ENCODE measurements around the gene ZNF91. TPM values are rescaled to one million over a fixed set of nuclear protein-coding genes. Genes with fewer than 3 reads are reported as not detected.
"Not testable (repeated sequence)": the region's sequence is repeated elsewhere in the genome, so short reads cannot be mapped to it uniquely, and the experiment has no call there.

Gene ZNF91
- total RNA-seq, 1 donor from 2014 or later: 28.5 TPM

DNA sequence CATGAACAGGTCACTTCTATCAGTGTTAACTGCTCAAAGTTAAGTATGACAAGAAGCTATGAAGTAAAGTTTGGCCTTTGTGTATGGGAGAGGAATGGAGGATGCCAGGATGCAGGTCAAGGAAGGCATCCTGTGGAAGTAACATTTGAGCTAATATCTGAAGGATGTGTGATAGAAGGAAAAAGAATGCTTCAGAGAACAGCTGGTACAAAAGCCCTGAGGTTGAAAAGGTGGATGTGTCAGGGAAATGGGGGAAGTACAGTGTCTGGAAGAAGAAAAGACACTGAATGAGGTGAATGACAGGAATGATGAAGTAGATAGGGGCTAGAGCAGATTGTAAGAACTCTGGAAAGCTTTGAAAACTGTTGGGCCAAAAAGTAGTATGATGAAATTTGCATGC, 67.1 kb downstream of the ZNF91 start:
- DNase-seq (ENCODE audit: low spot score in 2 of 2): no peak
- intact Hi-C loops (cut with DNase I): loop anchor here (10.0 kb wide), 1 partner anchor 957 kb away; no protein-coding TSS in a partner anchor
- Histone ChIP-seq H3K4me1 (no peaks in the 10 kb centered on the region), H3K27ac (no peak overlapping the region), H3K4me3 (no peak overlapping the region), H3K27me3 (no peaks in the 10 kb centered on the region), H3K36me3 (peaks cover 15 to 42% of the 10 kb centered on the region in 2 donors), H3K9me3 (peaks cover 24 to 98% of the 10 kb centered on the region in 2 donors)
- TF ChIP-seq, protein P1, sequence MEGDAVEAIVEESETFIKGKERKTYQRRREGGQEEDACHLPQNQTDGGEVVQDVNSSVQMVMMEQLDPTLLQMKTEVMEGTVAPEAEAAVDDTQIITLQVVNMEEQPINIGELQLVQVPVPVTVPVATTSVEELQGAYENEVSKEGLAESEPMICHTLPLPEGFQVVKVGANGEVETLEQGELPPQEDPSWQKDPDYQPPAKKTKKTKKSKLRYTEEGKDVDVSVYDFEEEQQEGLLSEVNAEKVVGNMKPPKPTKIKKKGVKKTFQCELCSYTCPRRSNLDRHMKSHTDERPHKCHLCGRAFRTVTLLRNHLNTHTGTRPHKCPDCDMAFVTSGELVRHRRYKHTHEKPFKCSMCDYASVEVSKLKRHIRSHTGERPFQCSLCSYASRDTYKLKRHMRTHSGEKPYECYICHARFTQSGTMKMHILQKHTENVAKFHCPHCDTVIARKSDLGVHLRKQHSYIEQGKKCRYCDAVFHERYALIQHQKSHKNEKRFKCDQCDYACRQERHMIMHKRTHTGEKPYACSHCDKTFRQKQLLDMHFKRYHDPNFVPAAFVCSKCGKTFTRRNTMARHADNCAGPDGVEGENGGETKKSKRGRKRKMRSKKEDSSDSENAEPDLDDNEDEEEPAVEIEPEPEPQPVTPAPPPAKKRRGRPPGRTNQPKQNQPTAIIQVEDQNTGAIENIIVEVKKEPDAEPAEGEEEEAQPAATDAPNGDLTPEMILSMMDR (IDR thresholded peaks at IDR 0.05): no peak

DNA sequence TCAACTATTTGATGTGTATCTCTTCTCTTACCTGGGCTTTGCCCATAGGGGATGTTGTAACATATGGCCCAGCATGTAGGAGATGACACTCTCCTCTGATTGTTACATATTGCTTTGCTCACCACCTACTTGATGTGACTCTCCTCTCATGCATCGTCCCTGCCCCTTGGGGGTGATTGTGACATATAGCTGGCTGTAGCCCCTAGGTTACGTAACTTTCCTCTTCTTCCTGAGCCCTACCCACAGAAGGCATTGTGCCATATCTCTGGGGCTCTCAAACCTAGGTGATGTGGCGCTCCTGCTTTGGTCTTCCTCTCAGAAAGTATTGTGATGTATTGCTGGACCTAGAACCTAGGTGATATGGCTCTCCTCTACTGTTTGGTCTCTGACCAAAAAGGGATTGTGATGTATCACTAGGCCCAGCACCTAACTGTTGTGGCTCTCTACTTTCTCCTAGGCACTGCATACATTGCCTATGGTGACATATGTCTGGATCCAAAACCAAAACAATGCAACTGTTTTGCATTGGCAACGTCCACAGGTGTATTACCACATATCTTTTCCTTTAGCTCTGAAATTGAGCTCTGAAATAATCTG, 73.2 kb downstream of the ZNF91 start:
- H3K27ac ChIP-seq: no peak overlapping the region
- intact Hi-C loops (cut with DNase I): loop anchor here (10.0 kb wide), 1 partner anchor 963 kb away; no protein-coding TSS in a partner anchor
- peaks cover 0 to 12% of the 10 kb centered on the region in 2 donors for H3K36me3 ChIP-seq
- no peaks in the 10 kb centered on the region for H3K27me3 ChIP-seq
- no peak for DNase-seq (ENCODE audit: low spot score in 2 of 2)
- H3K9me3 ChIP-seq: peaks cover 0 to 41% of the 10 kb centered on the region in 2 donors
- no peaks in the 10 kb centered on the region for H3K4me1 ChIP-seq
- no peak overlapping the region for H3K4me3 ChIP-seq
- TF ChIP-seq, protein P1 (IDR thresholded peaks at IDR 0.05): no peak

- Histone ChIP-seq H3K36me3 (peaks cover 0 to 12% of the 10 kb centered on the region in 2 donors), H3K9me3 (peaks cover 0 to 35% of the 10 kb centered on the region in 2 donors)
- not testable (repeated sequence) for H3K4me1 ChIP-seq; DNase-seq (ENCODE audit: low spot score in 2 of 2); H3K4me3 ChIP-seq; H3K27me3 ChIP-seq; H3K27ac ChIP-seq
- intact Hi-C loops (cut with DNase I): loop anchor here (10.0 kb wide), 1 partner anchor 963 kb away; no protein-coding TSS in a partner anchor
Measured at GRCh38 chr19:23321403-23321802, 73.9 kb downstream of the ZNF91 start.

DNA sequence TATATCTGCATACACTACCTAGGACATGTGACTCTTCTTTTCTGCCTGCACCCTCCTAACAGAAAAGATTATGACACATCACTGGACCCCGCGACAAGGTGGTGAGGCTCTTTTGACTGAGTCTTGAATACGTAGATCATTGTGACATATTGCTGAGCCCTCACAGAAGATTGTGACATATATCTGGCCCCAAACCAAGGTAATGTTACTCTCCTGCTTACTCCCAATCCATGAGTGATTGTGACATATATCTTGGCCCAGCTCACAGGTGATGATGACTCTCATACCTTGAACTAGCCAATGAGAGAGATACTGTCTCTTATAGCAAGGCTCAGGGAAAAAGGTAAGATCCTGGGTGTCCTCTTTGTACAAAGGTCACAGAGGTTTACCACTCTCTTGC, 75.7 kb downstream of the ZNF91 start:
- H3K27ac ChIP-seq; H3K36me3 ChIP-seq; intact Hi-C loops (cut with DNase I); DNase-seq (ENCODE audit: low spot score in 2 of 2); H3K4me3 ChIP-seq; H3K4me1 ChIP-seq; H3K27me3 ChIP-seq: not testable (repeated sequence)
- H3K9me3 ChIP-seq: peaks cover 0 to 22% of the 10 kb centered on the region in 2 donors

GRCh38 chr19:23318941-23319340, 76.3 kb downstream of the ZNF91 start:
- DNase-seq (ENCODE audit: low spot score in 2 of 2); H3K27ac ChIP-seq; H3K4me3 ChIP-seq; H3K36me3 ChIP-seq; H3K27me3 ChIP-seq; H3K4me1 ChIP-seq; intact Hi-C loops (cut with DNase I): not testable (repeated sequence)
- peaks cover 0 to 15% of the 10 kb centered on the region in 2 donors for H3K9me3 ChIP-seq

DNA sequence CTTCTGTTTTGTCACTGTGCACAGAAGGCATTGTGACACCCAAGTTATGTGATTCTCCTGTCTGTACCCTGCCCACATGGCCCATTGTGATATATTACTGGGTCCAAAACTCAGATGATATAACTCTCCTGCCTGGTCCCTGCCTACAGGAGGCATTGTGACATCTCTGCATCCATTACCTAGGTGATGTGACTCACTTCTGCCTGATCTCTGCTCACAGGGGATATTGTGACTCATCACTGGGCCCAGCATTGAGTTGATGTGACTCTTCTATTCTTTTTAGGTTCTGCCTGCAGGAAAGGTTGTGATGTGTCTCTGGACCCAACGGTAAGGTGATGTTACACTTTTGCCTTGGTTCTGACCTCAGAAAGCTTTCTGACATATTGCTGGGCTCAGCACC, 77.1 kb downstream of the ZNF91 start:
- no peaks in the 10 kb centered on the region for H3K4me1 ChIP-seq
- TF ChIP-seq, protein P1 (IDR thresholded peaks at IDR 0.05): no peak
- H3K36me3 ChIP-seq: no peaks in the 10 kb centered on the region
- H3K27ac ChIP-seq: no peak overlapping the region
- no peaks in the 10 kb centered on the region for H3K27me3 ChIP-seq
- no peak overlapping the region for H3K4me3 ChIP-seq
- no peak for DNase-seq (ENCODE audit: low spot score in 2 of 2)
- peaks cover 0 to 7% of the 10 kb centered on the region in 2 donors for H3K9me3 ChIP-seq
- intact Hi-C loops (cut with DNase I): no loop called here

GRCh38 chr19:23315286-23315685, 80.0 kb downstream of the ZNF91 start:
- Histone ChIP-seq H3K9me3 (peaks cover 0 to 5% of the 10 kb centered on the region in 2 donors), H3K4me3 (no peak overlapping the region), H3K27me3 (no peaks in the 10 kb centered on the region), H3K27ac (no peak overlapping the region), H3K4me1 (no peaks in the 10 kb centered on the region), H3K36me3 (no peaks in the 10 kb centered on the region)
- TF ChIP-seq, protein P1 (IDR thresholded peaks at IDR 0.05): no peak
- intact Hi-C loops (cut with DNase I): no loop called here
- no peak for DNase-seq (ENCODE audit: low spot score in 2 of 2)

Data from ascending aorta (tissue), 2 donors.